RCC 7860 (cell line): ENCODE results near the gene ZNF217.
"Not testable (repeated sequence)": the region's sequence is repeated elsewhere in the genome, so short reads cannot be mapped to it uniquely, and the experiment has no call there.

ENCODE experiments used
- DNase-seq: peaks from one replicate; pipeline ENCODE4 v3.0.0-alpha.2; 2015; ENCODE audit warnings: low spot score
- FAIRE-seq: peaks from 2 replicates; lab custom pipeline; 2012; peaks lifted over from hg19 to GRCh38; lab: Jason Lieb, UNC

Gene ZNF217

DNA sequence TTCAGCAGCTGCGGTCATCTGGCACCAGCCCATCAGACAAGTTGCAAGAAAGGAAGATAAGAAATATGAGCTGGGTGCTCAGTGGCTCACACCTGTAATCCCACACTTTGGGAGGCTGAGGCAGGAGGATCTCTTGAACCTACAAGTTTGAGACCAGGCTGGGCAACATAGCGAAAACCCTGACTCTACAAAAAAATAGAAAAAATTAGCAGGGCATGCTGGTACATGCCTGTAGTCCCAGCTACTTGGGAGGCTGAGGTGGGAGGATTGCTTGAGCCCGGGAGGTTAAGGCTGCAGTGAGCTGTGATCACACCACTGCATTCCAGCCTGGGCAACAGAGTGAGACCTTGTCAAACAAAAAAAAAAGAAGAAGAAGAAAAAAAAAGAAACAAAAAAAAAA, 57.3 kb downstream of the ZNF217 start:
- not testable (repeated sequence) for DNase-seq, FAIRE-seq

GRCh38 chr20:53535878-53536277, 57.8 kb downstream of the ZNF217 start:
- FAIRE-seq (no peak), DNase-seq (no peak)

DNA sequence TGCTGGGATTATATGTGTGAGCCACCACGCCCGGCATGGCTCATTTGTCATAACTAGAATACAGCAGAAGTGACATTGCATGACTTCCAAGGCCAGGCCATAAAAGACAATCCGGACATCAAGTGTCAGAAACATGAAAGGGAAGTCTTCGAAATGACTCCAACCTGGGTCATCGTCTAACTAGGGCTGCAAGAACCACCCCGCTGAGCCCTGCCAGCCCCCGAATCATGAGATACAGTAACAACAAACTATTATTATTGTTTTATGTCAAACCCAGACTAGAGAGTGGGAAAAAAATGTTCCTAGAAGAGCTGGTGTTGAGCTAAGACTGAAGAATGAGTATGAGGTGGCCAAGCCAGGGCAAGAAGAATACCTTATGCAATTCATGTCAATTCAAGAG, 59.6 kb downstream of the ZNF217 start:
- FAIRE-seq = no peak
- DNase-seq = no peak

- FAIRE-seq = no peak
- no peak for DNase-seq
Measured at GRCh38 chr20:53533500-53533899, 60.1 kb downstream of the ZNF217 start.

DNA sequence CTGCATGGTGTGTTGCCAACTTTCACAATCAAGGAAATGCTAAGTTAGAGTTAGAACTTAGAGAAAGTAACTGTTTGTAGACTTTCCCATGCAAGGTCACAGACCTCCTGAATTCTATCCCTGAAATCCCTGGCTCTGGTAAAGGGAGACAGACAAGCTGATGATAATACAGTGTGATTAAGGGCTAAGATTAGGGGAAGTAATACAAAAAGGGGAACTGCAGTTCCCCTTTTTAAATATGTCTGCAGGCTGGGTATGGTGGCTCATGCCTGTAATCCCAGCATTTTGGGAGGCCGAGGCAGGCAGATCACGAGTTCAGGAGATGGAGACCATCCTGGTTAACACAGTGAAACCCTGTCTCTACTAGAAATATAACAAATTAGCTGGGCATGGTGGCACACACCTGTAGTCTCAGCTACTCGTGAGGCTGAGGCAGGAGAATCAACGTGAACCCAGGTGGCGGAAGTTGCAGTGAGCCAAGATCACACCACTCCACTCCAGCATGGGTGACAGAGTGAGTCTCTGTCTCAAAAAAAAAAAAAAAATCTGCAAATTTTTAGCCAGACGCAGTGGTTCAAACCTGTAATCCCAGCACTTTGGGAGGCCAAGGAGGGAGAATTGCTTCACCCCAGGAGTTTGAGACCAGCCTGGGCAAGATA, 60.9 kb downstream of the ZNF217 start:
- DNase-seq, FAIRE-seq: not testable (repeated sequence)

- DNase-seq (no peak), FAIRE-seq (no peak)
Measured at GRCh38 chr20:53530440-53530839, 63.2 kb downstream of the ZNF217 start.

DNA sequence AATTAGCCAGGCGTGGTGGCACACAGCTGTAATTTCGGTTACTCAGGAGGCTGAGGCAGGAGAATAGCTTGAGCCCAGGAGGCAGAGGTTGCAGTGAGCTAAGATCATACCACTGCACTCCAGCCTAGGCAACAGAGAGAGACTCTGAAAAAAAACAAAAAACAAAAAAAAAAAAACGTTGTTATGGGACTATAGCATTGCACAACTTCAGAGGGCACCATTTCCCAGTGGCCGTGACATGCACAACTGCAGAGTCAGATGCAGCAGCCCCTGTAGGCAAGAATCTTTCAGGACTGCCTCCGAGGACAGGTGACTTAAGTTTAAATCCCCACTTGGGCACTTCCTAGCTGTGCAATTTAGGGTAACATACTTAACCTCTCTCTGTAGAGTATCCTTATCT, 64.0 kb downstream of the ZNF217 start:
- FAIRE-seq = no peak
- DNase-seq = no peak

GRCh38 chr20:53527196-53527595, 66.4 kb downstream of the ZNF217 start:
- DNase-seq = no peak
- FAIRE-seq = no peak

GRCh38 chr20:53524589-53525312, 68.9 kb downstream of the ZNF217 start:
- FAIRE-seq (no peak), DNase-seq (no peak)

- DNase-seq, FAIRE-seq: not testable (repeated sequence)
Measured at GRCh38 chr20:53523615-53524014, 70.0 kb downstream of the ZNF217 start.

DNA sequence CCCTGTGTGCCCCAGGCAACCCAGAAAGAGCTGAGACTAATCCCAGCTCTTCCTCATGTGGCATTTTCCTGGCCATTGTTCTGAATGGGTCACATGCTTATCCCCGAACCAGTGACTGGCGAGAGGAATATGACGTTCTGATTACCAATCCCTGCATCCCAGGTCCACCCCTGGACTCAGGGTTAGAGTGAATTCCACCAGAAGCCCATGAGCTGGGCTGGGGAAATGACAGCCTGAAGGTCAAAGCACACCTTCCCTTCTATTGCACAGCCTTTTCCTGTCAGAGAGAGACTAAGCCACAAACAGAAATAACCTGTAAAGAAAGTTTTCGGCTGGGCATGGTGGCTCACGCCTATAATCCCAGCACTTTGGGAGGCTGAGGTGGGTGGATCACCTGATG, 70.9 kb downstream of the ZNF217 start:
- DNase-seq (no peak), FAIRE-seq (no peak)

GRCh38 chr20:53522026-53522425, 71.6 kb downstream of the ZNF217 start:
- FAIRE-seq = no peak

DNA sequence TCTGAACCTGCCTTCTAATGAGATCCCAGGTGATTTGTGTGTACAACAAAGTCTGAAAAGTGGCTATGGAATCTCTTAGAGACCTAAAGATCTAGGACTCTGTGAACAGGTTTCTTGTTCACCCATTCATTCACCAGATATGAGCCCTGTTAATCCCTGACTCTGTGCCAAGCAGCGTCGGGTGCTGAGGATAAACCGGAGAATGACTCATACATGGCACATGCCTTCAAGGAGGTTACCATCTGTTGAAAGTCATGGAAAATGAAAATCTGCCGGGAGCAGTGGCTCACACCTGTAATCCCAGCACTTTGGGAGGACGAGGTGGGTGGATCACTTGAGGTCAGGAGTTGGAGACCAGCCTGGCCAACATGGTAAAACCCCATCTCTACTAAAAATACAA, 72.2 kb downstream of the ZNF217 start:
- DNase-seq = not testable (repeated sequence)

More at GRCh38 chr20:53522026-53522425, 71.6 kb downstream of the ZNF217 start:
- no peak for DNase-seq

GRCh38 chr20:53517146-53517545, 76.5 kb downstream of the ZNF217 start:
- no peak for DNase-seq
- no peak for FAIRE-seq

More for the DNA sequence above, 72.2 kb downstream of the ZNF217 start:
- not testable (repeated sequence) for FAIRE-seq
